K562 (cell line): ENCODE measurements around the gene DIPK1A. TPM values are rescaled to one million over a fixed set of nuclear protein-coding genes. Genes with fewer than 3 reads are reported as not detected.
A peak's percentile ranks its signal among the peaks of the same experiment; 100 is the strongest.

Source experiments
- BRD9 ChIP-seq: fragments of 450-650 bp; IDR thresholded peaks from 2 replicates; pipeline ENCODE4 v1.6.1; 2018; ENCODE audit warnings: low read depth; ENCODE audit not compliant: partially characterized antibody
- CHD1 ChIP-seq: fragments of 200-600 bp; sonication (generic); IDR thresholded peaks from one replicate; pipeline ENCODE4 v1.6.1; 2012; ENCODE audit warnings: mild to moderate bottlenecking, moderate library complexity, low read length, inconsistent platforms
- ELK1 ChIP-seq: sonication (generic); formaldehyde crosslinking; IDR thresholded peaks from 2 replicates; pipeline ENCODE4 v1.8.1; 2022; ENCODE audit warnings: missing genetic modification reagents
- EZH2 ChIP-seq: IDR thresholded peaks from 2 replicates; pipeline ENCODE4 v1.6.1; 2012; ENCODE audit warnings: low read depth, mild to moderate bottlenecking, inconsistent platforms, low read length, borderline replicate concordance
- FIP1L1 ChIP-seq: fragments of 200-400 bp; formaldehyde crosslinking; IDR thresholded peaks from 2 replicates; pipeline ENCODE4 v1.6.1; 2018; ENCODE audit warnings: mild to moderate bottlenecking, low read depth, low read length; ENCODE audit not compliant: poor library complexity, severe bottlenecking
- HINFP ChIP-seq: fragments of 450-650 bp; conservative IDR thresholded peaks from 2 replicates; pipeline ENCODE4 v1.6.1; 2016; ENCODE audit warnings: missing genetic modification characterization, low read depth, mild to moderate bottlenecking, control low read depth, missing compliant biosample characterization
- KHSRP ChIP-seq: fragments of 450-650 bp; IDR thresholded peaks from 2 replicates; pipeline ENCODE4 v1.6.1; 2017
- KLF6 ChIP-seq: fragments of 250-450 bp; sonication (Bioruptor Pico); IDR thresholded peaks from 2 replicates; pipeline ENCODE4 v1.4.0; 2020; ENCODE audit warnings: mild to moderate bottlenecking, moderate library complexity, borderline replicate concordance
- MEIS2 ChIP-seq: fragments of 450-650 bp; IDR thresholded peaks from 2 replicates; pipeline ENCODE4 v1.6.1; 2014; ENCODE audit warnings: mild to moderate bottlenecking; ENCODE audit not compliant: partially characterized antibody
- NR2C1 ChIP-seq, 2 experiments: fragments of 450-650 bp; IDR thresholded peaks; 2 replicates each; pipeline ENCODE4 v1.6.1; 2017; ENCODE audit warnings: mild to moderate bottlenecking in 2 of 2, antibody characterized with exemption in 1 of 2, inconsistent platforms in 1 of 2, missing compliant biosample characterization in 1 of 2, missing genetic modification characterization in 1 of 2
- POLR2A ChIP-seq: fragments of 450-650 bp; conservative IDR thresholded peaks from 2 replicates; pipeline ENCODE4 v1.6.1; 2016
- PYGO2 ChIP-seq: fragments of 450-650 bp; IDR thresholded peaks from 2 replicates; pipeline ENCODE4 v1.6.1; 2016; ENCODE audit warnings: mild to moderate bottlenecking, missing genetic modification characterization, moderate library complexity, missing compliant biosample characterization
- RAD51 ChIP-seq: fragments of 450-650 bp; IDR thresholded peaks from 2 replicates; pipeline ENCODE4 v1.7.1; 2016; ENCODE audit warnings: low read depth, mild to moderate bottlenecking, borderline replicate concordance
- RBM14 ChIP-seq: fragments of 200-400 bp; formaldehyde crosslinking; IDR thresholded peaks from 2 replicates; pipeline ENCODE4 v1.6.1; 2018; ENCODE audit warnings: low read depth, mild to moderate bottlenecking, low read length, moderate library complexity, borderline replicate concordance; ENCODE audit not compliant: insufficient read depth
- SETDB1 ChIP-seq: IDR thresholded peaks from one replicate; pipeline ENCODE4 v1.6.1; 2012; ENCODE audit warnings: low read length, control low read depth, inconsistent platforms
- TFE3 ChIP-seq: fragments of 450-650 bp; formaldehyde crosslinking; IDR thresholded peaks from 2 replicates; pipeline ENCODE4 v1.4.0; 2020; ENCODE audit warnings: mild to moderate bottlenecking, mixed read lengths
- TSHZ1 ChIP-seq: fragments of 250-450 bp; sonication (Bioruptor Pico); IDR thresholded peaks from 2 replicates; pipeline ENCODE4 v1.4.0; 2020; ENCODE audit warnings: mild to moderate bottlenecking, moderate library complexity
- ZKSCAN8 ChIP-seq: fragments of 200-800 bp; sonication (Bioruptor generic); IDR thresholded peaks from 2 replicates; pipeline ENCODE4 v1.6.1; 2016; ENCODE audit warnings: missing genetic modification characterization, missing compliant biosample characterization
- ZNF24 ChIP-seq: fragments of 450-650 bp; IDR thresholded peaks from 2 replicates; pipeline ENCODE4 v1.6.1; 2016
- ZNF76 ChIP-seq: fragments of 250-450 bp; sonication (Bioruptor Pico); IDR thresholded peaks from 2 replicates; pipeline ENCODE4 v1.4.0; 2020; ENCODE audit warnings: mild to moderate bottlenecking, moderate library complexity, borderline replicate concordance
- polyA plus RNA-seq, 8 experiments: library from polyadenylated mRNA; depleted of rRNA in 4 of 8; stranded (reverse) in 5 of 8; unstranded in 3 of 8; fragments of >200 nt; fragmentation: Nextera tagmentation in 2 of 8; fragmentation: Illumina TruSeq in 1 of 8; extraction: Ambion mirVana in 2 of 8; extraction: Trizol in 1 of 8; gene quantifications; 2 replicates each; pipeline versions ENCODE4 v1.2.1 to v1.2.3, GENCODE V29; 2011 to 2014; ENCODE audit warnings: inconsistent platforms in 1 of 8, missing spikeins in 1 of 8
- total RNA-seq, 7 experiments: library from RNA; depleted of rRNA in 6 of 7; stranded (reverse); fragments of >200 nt in 6 of 7; fragmentation: Illumina TruSeq in 2 of 7; extraction: Trizol in 2 of 7; gene quantifications; 2 replicates each; pipeline versions ENCODE4 v1.2.1 to v1.2.3, GENCODE V29; 2011 to 2021; ENCODE audit warnings: low replicate concordance in 1 of 7

The DIPK1A gene
- total and polyA plus RNA-seq, 9 of the 15 experiments (the other 6 are each of a cell fraction or from before 2014, with no cell fraction given) = 0.54 to 2.5 (median 1.3) TPM

GRCh38 chr1:92831762-92832536, 129.3 kb downstream of the DIPK1A start, which contains the start of gene RPL5 (continued):
- peak; percentile 83 for TF ChIP-seq KLF6
- TF ChIP-seq MEIS2 = peak; percentile 84
- peak; percentile 100 for TF ChIP-seq BRD9
- TF ChIP-seq RAD51 = 0 out of 2 replicates have a peak, but pooled peaks have one; percentile 29
- TF ChIP-seq ELK1 = no peak
- TF ChIP-seq SETDB1 = peak; percentile 98
- TF ChIP-seq TFE3 (CRISPR knock-in tag) = no peak
- no peak for TF ChIP-seq EZH2
- TF ChIP-seq HINFP = peak; percentile 83
- TF ChIP-seq PYGO2 = no peak
- TF ChIP-seq TSHZ1 (CRISPR knock-in tag) = no peak
- no peak for TF ChIP-seq RBM14
- TF ChIP-seq ZNF24 = peak; percentile 37; the same call in 1 of the 2 replicates
- peak; percentile 89 for TF ChIP-seq FIP1L1
- no peak for TF ChIP-seq CHD1
- 0 out of 2 replicates have a peak, but pooled peaks have one; percentile 33 for TF ChIP-seq KHSRP
- TF ChIP-seq ZKSCAN8 (CRISPR knock-in tag) = no peak
- no peak for TF ChIP-seq NR2C1 (IDR thresholded peaks at IDR 0.05)
- TF ChIP-seq NR2C1 (tag; IDR thresholded peaks at IDR 0.05) = peak; percentile 62
- TF ChIP-seq ZNF76 = peak; percentile 85; the same call in 1 of the 2 replicates
- peak; percentile 100 for TF ChIP-seq POLR2A
